GM13976 (cell line): ENCODE data around the gene C1orf74.
A peak's percentile ranks its signal among the peaks of the same experiment; 100 is the strongest.

Experiments
- DNase-seq: peaks from one replicate; pipeline ENCODE4 v3.0.0; 2012; ENCODE audit warnings: low spot score
- in situ Hi-C: fragments of 300-500 bp; cut with MboI; formaldehyde crosslinking; loops from one replicate; pipeline ENCODE4 v1.12.0; 2022; ENCODE audit warnings: low sequenced_read_pairs, mixed read lengths, inconsistent platforms; ENCODE audit not compliant: unreplicated experiment
- TF ChIP-seq, protein P1 (sequence below): IDR thresholded peaks from 2 replicates; pipeline ENCODE4 v1.5.1; 2012; ENCODE audit warnings: borderline replicate concordance, mild to moderate bottlenecking; ENCODE audit not compliant: insufficient read depth; ENCODE audit errors: extremely low read depth, missing control alignments, control extremely low read depth

C1orf74 gene

DNA sequence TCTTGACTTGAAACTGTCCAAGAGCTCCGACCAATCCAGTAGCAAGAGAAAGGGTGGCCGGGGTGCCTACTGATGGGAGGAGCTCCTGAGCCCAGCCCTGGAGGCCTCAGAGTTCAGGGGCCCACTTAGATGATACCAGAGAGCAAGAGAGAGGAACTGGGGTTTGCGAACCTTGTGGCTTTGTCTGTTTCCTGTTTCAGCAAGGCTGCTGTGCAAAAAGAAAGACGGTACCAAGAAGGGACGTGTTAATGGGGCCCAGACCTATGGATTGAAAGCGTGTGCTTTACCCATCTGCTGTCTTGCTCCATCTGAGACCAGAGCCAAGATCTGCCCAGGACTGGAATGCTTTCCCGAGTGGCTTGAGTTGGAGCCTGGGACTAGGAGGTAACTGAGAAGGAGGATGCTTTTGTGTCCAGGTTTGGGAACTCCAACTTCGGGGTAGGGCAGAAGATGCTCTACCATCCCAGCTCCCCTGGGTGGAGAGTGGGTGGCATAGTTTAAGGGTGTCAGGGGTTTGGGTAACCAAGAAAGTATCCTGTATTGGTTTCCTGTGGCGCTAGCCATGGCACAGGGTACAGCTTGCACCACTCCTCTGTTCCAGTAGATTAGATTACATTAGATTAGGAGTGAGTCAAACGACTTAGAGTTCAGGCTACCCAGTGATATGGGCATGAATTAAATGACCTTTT lies 28.3 kb downstream of the C1orf74 start, which contains the start of gene TRAF3IP3:
Gene TRAF3IP3 (plus strand): TSS at position 128 of the 689 bp plus-strand sequence. CDS start 3,987 bp downstream, outside the sequence.
- peak; percentile 74 for DNase-seq
- in situ Hi-C loops, result no loop called here
- TF ChIP-seq, protein P1, sequence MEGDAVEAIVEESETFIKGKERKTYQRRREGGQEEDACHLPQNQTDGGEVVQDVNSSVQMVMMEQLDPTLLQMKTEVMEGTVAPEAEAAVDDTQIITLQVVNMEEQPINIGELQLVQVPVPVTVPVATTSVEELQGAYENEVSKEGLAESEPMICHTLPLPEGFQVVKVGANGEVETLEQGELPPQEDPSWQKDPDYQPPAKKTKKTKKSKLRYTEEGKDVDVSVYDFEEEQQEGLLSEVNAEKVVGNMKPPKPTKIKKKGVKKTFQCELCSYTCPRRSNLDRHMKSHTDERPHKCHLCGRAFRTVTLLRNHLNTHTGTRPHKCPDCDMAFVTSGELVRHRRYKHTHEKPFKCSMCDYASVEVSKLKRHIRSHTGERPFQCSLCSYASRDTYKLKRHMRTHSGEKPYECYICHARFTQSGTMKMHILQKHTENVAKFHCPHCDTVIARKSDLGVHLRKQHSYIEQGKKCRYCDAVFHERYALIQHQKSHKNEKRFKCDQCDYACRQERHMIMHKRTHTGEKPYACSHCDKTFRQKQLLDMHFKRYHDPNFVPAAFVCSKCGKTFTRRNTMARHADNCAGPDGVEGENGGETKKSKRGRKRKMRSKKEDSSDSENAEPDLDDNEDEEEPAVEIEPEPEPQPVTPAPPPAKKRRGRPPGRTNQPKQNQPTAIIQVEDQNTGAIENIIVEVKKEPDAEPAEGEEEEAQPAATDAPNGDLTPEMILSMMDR, result no peak

DNA sequence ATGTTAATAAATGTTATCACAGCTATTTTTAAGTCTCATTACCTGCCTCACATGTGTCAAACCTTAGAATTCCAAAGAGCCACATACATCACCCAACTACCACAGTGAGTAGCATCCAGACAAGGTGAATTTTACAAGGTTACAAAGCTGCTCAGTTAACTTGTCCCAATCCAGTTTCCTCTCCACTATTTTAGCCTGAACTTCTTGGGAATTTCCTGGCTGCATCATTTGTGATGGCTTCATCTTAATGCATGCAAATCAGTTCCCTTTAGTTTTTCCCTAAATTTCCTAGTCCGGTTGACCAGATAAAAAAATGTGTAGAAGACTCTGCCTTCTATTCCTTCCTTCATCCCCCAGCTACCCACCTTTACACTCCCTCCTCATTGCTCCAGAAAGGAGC lies 29.1 kb downstream of the C1orf74 start:
- TF ChIP-seq, protein P1, result no peak
- in situ Hi-C loops, result no loop called here
- DNase-seq, result no peak

DNA sequence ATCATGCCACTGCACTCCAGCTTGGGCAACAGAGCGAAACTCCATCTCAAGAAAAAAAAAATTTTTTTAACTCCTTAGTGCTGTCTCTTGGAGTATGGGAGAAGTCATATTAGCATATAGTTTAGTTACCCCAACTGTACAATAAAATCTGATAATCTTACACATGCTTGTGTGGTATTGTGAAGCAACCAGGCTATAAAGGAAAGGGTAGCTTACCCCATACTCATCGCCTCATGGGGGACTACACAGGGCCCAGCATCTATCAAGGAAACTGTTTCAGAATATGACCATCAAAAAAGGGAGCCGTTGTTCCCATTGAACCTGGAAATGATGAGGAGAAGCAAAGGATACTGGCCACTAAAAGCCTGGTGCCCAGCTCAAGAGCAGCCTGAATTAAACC lies 31.5 kb downstream of the C1orf74 start:
- in situ Hi-C loops, result no loop called here
- no peak for DNase-seq
- TF ChIP-seq, protein P1, result no peak

DNA sequence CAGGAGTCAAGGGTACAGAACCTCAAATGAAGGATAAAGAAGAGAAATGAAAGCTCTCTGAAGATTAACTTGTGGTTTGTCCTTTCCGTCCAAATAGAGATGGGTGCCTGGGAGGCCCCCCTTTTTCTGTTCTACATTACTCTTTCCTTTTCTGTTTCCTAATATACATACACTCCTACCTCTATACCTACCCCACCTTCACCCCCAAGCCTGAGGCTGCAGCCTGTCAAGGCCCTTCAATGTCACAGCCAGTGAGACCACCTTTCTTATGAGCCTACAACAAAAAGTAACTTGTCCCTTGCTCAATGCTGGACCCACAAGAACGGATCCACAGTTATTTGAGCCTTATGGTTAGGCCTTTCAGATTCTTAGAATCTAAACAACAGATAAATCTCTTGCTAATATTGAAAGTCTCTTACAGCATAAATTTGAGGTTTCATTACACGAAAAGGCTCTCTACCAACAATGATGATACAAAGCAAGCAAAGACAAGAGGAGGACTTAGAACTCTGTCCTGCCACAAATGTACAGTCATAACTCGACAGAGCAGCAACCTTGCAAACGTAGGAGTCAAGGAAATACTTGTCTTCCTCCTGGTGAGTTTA lies 32.6 kb downstream of the C1orf74 start:
- TF ChIP-seq, protein P1, result no peak
- in situ Hi-C loops, result no loop called here
- DNase-seq, result peak; percentile 64

DNA sequence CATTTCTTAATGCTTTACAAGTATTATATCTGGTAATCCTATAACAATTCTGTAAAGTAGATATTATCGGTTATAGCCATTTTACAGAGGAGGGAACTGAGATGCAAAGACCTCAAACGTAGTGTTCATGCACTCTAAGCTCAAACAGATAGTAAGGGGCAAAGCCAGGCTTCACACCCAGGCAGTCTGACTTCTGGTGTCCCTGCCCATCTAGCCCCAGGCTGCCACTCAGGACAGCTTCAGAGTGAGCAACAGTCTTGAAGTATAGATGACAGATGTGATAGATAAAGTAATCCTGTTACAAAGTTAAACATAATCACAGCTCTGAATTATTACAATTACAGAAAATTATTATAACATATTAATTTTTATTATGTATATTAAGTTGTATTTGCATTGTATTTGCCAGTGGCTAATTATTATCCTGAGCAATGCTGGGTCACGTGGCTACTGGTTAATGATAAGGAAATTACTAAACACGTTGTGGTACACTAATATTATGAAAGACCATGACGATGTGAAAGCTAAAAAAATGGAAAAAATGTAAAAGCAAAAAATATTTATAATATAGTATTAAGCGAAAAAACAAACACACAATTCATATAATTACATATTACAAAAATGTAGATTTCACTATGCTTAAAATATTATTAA lies 34.6 kb downstream of the C1orf74 start:
- in situ Hi-C loops, result no loop called here
- no peak for DNase-seq

DNA sequence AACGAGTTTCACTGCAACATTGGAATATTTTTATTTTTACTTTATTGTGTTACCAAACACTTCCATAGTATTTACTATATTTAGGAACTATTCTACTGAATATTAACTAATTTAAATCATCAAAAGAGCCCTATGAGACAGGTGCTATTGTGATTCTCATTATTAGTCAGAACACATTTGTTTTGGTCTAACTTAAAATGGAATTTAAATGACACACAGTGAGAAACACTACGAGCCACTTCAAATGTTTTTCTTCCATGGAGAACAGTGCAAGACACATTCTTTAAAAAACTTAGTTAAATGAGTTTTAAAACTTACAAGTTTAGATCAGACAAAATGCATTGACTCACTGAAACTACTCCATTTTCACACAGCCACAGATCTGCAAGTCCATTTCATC lies 35.2 kb downstream of the C1orf74 start:
- TF ChIP-seq, protein P1, result no peak
- no peak for DNase-seq
- in situ Hi-C loops, result no loop called here

More for the DNA sequence above, 34.6 kb downstream of the C1orf74 start:
- TF ChIP-seq, protein P1, result no peak
